Measurements from ENCODE around the gene SHISA6. TPM values are rescaled to one million over a fixed set of nuclear protein-coding genes. Genes with fewer than 3 reads are reported as not detected.

Gene SHISA6
- total and polyA plus RNA-seq, 11 donors = 0.16 to 1.0 (median 0.29) TPM

GRCh38 chr17:11282586-11282985 is 41.6 kb downstream of the SHISA6 start:
- WGBS, 4 donors = 87 to 95% (median 93%) methylated on average over 2 of the region's 2 CpGs
- Histone ChIP-seq H3K36me3 (no peaks in the 10 kb centered on the region), H3K27ac (no peak overlapping the region), H3K27me3 (peaks cover 0 to 8% (median 0%) of the 10 kb centered on the region in 9 donors), H3K9me3 (peaks cover 0 to 14% (median 2%) of the 10 kb centered on the region in 12 donors), H3K4me3 (no peak overlapping the region), H3K4me1 (no peaks in the 10 kb centered on the region)
- TF ChIP-seq CTCF (IDR thresholded peaks at IDR 0.05) = no peak
- no peak for TF ChIP-seq POLR2A (IDR thresholded peaks at IDR 0.05)
- ATAC-seq (no peak), DNase-seq (no peak)
- intact Hi-C loops (cut with DNase I) = no loop called here

GRCh38 chr17:11284811-11285210 is 43.8 kb downstream of the SHISA6 start:
- Histone ChIP-seq H3K4me1 (no peaks in the 10 kb centered on the region), H3K4me3 (no peak overlapping the region), H3K27ac (no peak overlapping the region), H3K9me3 (peaks cover 0 to 14% (median under 1%) of the 10 kb centered on the region in 12 donors), H3K36me3 (no peaks in the 10 kb centered on the region), H3K27me3 (peaks cover 0 to 8% (median 0%) of the 10 kb centered on the region in 9 donors)
- WGBS, 4 donors = 30 to 70% (median 55%) methylated on average over 1 of the region's 1 CpG
- ATAC-seq (no peak), DNase-seq (no peak)
- intact Hi-C loops (cut with DNase I) = no loop called here
- TF ChIP-seq POLR2A (IDR thresholded peaks at IDR 0.05) = no peak
- no peak for TF ChIP-seq CTCF (IDR thresholded peaks at IDR 0.05)

GRCh38 chr17:11285946-11286345 is 44.9 kb downstream of the SHISA6 start:
- DNase-seq (no peak), ATAC-seq (no peak)
- no peaks in the 10 kb centered on the region for H3K36me3 ChIP-seq
- H3K9me3 ChIP-seq = peaks cover 0 to 10% (median 0%) of the 10 kb centered on the region in 12 donors
- peaks cover 0 to 8% (median 0%) of the 10 kb centered on the region in 9 donors for H3K27me3 ChIP-seq
- intact Hi-C loops (cut with DNase I) = no loop called here
- no peak overlapping the region for H3K27ac ChIP-seq
- no peak overlapping the region for H3K4me3 ChIP-seq
- no peaks in the 10 kb centered on the region for H3K4me1 ChIP-seq
- TF ChIP-seq CTCF (IDR thresholded peaks at IDR 0.05) = no peak
- no peak for TF ChIP-seq POLR2A (IDR thresholded peaks at IDR 0.05)
- 82 to 91% (median 87%) methylated on average over 5 of the region's 5 CpGs for WGBS, 4 donors

- Histone ChIP-seq H3K4me3 (no peak overlapping the region), H3K27me3 (peaks cover 0 to 8% (median 0%) of the 10 kb centered on the region in 9 donors), H3K9me3 (peaks cover 0 to 8% (median 0%) of the 10 kb centered on the region in 12 donors), H3K27ac (no peak overlapping the region), H3K36me3 (no peaks in the 10 kb centered on the region), H3K4me1 (no peaks in the 10 kb centered on the region)
- ATAC-seq (no peak), DNase-seq (no peak)
- intact Hi-C loops (cut with DNase I) = no loop called here
- TF ChIP-seq CTCF (IDR thresholded peaks at IDR 0.05) (no peak), POLR2A (IDR thresholded peaks at IDR 0.05) (no peak)
Observed at GRCh38 chr17:11287791-11288190, 46.8 kb downstream of the SHISA6 start.

Data from heart left ventricle (tissue), 16 donors.